ENCODE data around the gene C16orf90.

C16orf90 gene

DNA sequence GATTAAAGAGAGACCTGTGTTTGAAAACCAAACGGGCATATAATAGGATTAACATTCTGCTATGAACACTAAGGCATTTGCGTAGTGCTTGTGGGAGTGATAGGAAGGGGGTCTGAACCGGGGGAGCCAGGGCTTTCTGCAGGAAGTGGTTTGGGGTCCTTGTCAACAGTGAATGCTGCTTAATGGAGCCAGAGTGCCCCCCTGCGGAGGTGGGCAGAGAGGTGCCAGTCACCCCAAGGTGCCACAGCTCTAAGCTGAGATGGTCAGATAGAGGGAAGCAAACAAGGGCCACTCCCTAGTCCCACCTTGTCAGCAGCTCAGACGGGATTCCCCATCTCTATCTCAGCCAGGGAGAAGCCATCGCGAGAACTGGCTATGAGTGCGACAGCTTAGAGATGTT is 34.1 kb downstream of the C16orf90 start:
- no peak for DNase-seq

DNA sequence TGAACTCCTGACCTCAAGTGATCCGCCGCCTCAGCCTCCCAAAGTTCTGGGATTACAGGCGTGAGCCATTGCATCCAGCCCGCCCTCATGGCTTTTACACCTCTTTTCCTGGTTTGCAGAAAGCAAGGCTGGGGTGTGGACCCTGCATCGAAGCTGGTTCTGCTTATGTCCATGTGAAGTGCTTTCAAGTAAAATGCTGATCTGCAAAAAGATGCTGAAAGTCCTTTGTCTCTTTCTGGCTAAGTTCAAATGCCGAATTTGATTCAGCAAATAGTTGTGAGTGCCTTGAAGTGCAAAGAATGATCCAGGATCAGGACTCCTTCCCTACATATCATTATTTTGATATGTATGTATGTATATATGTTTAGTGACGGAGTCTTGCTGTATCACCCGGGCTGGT is 34.7 kb downstream of the C16orf90 start:
- no peak for DNase-seq

DNA sequence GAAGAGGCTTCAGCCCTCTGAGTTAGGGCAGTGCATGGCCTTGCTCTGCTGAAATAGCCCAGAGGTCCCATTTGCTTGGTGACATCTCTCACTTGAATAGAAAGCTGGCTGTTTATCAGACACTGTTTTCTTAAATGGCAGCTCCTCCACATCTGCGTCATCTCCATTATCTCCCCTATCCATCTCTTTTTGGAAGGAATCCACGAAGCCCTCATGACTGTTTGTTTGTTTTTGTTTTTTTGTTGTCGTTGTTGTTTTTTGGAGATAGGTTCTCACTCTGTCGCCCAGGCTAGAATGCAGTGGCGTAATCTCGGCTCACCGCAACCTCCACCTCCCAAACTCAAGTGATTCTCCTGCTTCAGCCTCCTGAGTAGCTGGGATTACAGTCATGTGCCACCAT is 35.2 kb downstream of the C16orf90 start:
- no peak for DNase-seq

DNA sequence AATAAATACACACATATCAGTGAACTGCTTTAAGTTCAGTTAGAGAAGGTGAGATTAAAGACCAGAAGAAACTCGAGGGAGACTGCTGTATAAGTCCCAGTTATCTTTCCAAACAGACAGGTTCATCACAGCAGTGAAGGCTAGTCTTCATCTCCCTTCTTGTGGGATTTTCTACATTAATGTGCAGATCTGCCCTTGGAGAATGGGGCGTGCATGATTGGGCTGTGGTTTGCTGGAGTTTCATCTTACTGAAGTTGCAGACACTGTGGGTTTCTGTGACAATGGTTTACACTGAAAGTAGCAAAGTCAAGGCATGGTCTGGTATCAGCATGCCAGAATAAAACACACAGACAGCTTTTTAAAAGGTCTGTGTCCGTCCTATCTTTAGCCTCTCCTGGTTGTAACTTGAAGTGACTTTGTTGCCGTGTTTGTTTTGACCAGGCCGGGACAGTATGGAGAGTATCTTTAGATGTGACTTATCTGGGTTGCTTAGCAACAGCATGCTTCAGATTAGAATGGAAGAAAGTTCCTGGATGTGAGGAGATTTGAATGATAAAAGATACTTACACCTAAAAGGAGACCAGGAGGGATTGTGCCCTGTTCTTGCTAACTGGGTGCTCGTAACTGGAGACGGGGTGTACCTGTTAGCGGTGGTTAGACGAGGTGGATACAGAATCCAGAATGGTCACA is 35.7 kb downstream of the C16orf90 start:
- no peak for DNase-seq

DNA sequence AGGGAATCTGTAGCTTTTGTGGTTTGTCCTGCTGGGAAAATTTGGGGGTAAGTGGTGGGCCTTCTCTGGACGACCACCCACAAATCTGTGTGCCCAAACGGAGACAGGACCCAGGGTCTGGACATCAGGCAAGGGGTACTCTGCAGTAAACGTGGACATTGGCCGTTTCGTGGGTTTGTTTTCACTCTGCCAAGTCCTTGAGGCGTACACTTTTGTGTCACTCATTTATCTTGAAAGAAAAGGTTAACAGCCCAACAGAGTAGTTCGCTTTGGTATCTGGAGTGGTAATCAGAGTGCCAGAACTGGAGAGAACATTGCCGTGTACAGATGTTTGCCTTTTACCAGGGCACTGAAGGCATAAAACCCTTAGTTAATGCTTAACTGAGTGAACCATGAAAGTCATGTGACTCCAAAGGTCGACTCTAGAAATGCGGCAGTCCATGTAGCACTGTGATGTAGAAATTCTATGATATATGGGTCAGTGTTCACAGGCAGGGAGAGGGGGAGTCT is 36.4 kb downstream of the C16orf90 start:
- DNase-seq = no peak

DNA sequence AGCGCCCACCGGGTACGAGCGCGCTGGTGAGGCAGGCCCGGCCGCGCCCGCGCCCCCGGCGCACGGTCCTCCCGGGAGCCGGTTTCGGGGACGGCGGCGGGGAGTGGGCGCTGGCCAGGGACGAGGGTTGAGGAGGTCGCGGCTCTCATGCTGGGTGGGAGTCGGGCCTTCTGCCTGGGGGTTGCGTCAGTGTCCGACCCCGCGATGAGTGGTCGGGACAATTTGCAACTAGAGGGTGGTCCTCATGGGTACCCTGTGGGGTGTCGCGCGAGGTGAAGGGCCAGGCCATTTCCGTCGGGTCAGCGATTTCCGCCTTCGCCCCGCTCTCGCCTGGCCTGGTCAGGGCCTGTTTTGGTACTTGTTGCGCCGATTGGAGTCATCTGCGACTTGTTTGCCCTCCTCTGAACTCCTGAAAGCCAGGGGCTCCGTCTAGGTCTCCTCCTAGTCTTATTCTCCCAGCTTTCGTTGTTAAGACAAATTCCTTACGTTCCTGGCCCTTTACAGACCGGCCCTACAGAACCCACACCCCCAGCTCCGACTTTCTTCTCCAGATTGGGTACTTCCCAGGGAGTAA is 36.9 kb downstream of the C16orf90 start:
- no peak for DNase-seq

DNA sequence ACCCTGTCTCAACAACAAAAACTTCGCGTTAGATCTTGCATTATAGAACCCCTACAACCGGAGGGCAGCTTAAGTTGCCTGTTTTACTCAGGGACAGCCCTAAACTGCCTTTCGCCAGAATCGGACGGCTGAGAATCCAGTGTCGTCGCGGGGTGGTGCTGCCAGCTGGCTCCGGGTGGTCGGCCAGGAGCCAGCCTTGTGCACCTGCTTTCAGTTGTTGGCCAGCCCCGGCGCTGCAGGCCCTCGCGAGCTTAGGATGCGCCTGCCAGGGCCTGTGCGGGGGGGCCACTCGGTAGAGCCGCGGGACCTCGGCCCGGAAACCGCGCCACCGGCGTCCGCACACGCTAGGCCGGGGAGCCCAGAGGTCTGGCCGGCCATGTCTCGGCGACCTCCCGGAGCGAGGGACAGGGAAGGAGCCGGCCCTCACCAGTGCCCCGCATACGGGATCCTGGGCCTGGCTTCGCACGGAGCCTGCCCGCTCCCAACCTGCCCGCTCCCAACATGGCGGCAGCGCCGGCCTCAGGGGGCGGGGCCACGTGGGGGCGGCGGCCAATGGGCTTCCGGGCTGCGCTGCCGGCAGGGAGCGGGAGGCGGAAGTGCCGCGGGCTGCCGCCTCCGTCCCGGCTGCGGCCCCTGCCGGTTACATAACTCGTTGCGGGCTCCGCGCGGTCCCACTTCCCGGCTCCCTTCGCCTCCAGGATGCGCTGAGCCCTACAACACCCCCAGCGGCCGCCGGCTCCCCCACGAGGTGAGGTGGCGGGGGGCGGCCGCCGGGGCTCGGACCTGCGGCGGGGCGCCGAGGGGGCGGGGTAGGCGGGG is 37.6 kb downstream of the C16orf90 start:
- peak; percentile 86 for DNase-seq

DNA sequence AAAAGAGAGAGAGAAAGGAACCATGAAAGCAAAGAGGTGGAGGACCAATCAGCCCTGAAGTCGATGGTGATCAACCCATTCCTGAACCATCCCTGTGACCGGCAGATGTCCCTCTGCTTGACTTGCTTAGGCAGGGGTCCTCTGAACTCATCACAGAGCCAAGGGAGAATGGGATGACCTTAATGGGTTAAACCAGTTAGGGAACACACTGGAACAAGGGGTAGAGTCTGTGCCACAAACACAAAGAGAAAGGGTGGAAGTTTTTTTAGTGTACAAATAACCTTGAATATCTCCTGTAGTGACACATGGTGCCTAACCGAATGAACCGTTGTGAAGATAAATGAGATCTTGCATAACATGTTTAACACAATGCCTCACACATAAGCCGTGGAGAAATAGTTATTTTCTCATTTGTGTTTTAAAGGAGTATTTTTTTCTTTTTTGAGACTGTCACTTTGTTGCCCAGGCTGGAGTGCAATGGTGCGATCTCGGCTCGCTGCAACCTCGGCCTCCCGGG is 40.6 kb downstream of the C16orf90 start:
- DNase-seq = no peak

DNA sequence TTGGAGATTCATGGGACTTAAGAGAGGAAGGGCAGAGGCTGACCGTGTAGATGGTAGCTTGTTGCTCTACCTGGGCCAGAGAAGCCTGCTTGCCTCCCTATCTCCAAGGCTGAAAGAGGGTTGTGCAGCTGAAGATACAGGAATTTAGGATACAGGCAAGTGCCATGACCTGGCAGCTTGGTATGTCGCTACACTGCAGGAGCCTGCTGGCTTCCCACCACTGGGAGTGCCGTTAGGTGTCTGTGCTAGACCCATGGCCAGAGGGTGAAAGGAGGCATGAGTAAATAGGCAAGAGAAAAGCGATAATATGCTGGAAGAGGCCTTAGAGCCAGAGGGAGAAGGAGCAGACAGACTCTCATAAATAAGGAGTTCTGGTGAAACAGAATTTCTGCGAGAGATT is 41.2 kb downstream of the C16orf90 start:
- no peak for DNase-seq

DNA sequence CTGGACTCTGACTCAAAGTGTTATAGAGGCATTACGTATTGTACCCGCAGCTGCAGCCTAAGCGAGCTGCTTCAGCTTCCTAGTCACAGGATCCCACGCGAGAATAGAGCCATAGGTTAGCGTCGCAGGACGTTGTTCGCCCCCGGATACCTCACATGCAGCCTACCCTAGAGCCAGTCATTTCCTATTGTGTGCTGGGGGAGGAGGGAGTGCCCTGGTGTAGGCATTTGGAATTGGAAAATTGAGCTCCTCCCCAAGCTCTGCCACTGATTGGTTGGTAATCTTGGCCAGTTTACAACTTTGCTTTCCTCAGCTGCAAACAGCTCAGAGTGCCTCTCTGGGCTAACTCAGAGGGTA is 51.3 kb downstream of the C16orf90 start:
- DNase-seq = no peak
